HepG2 (cell line): ENCODE measurements around the gene AGPAT2. TPM values are rescaled to one million over a fixed set of nuclear protein-coding genes. Genes with fewer than 3 reads are reported as not detected.

Experiments
- CEBPB ChIP-seq: IDR thresholded peaks from 2 replicates; pipeline ENCODE4 v1.6.1; 2011; ENCODE audit warnings: low read depth, low read length, improper control_type of control experiment, borderline replicate concordance
- DMAP1 ChIP-seq: IDR thresholded peaks from 2 replicates; pipeline ENCODE4 v1.6.1; 2016
- ETV6 ChIP-seq: sonication (generic); formaldehyde crosslinking; conservative IDR thresholded peaks from 2 replicates; pipeline ENCODE4 v1.4.0; 2020; ENCODE audit warnings: missing genetic modification reagents
- FOSL2 ChIP-seq: sonication (generic); formaldehyde crosslinking; IDR thresholded peaks from 2 replicates; pipeline ENCODE4 v1.4.0; 2020; ENCODE audit warnings: missing genetic modification reagents
- HMGA1 ChIP-seq: sonication (generic); formaldehyde crosslinking; conservative IDR thresholded peaks from 2 replicates; pipeline ENCODE4 v1.4.0; 2020; ENCODE audit warnings: missing genetic modification reagents
- IRF1 ChIP-seq: sonication (generic); formaldehyde crosslinking; IDR thresholded peaks from 2 replicates; pipeline ENCODE4 v1.4.0; 2020; ENCODE audit warnings: low read depth, mild to moderate bottlenecking, missing genetic modification reagents
- JARID2 ChIP-seq: sonication (generic); formaldehyde crosslinking; IDR thresholded peaks from 2 replicates; pipeline ENCODE4 v1.8.1; 2023; ENCODE audit warnings: missing genetic modification reagents, inconsistent platforms; ENCODE audit not compliant: insufficient replicate concordance
- NFATC3 ChIP-seq: sonication (generic); formaldehyde crosslinking; IDR thresholded peaks from 2 replicates; pipeline ENCODE4 v1.5.1; 2020; ENCODE audit warnings: mild to moderate bottlenecking, missing genetic modification reagents
- NFYB ChIP-seq: sonication (generic); formaldehyde crosslinking; IDR thresholded peaks from 2 replicates; pipeline ENCODE4 v1.4.0; 2020; ENCODE audit warnings: missing genetic modification reagents
- PAX8 ChIP-seq: sonication (generic); formaldehyde crosslinking; IDR thresholded peaks from 2 replicates; pipeline ENCODE4 v1.8.0; 2022; ENCODE audit warnings: mild to moderate bottlenecking, missing genetic modification reagents, borderline replicate concordance
- RARA ChIP-seq: IDR thresholded peaks from 2 replicates; pipeline ENCODE4 v1.6.1; 2016; ENCODE audit warnings: missing genetic modification reagents, missing compliant biosample characterization
- SRY ChIP-seq: sonication (generic); formaldehyde crosslinking; IDR thresholded peaks from 2 replicates; pipeline ENCODE4 v1.8.0; 2022; ENCODE audit warnings: mild to moderate bottlenecking, missing genetic modification reagents
- ZBTB1 ChIP-seq: sonication (generic); formaldehyde crosslinking; IDR thresholded peaks from 2 replicates; pipeline ENCODE4 v1.4.0; 2020; ENCODE audit warnings: missing genetic modification reagents, borderline replicate concordance
- ZHX1 ChIP-seq: sonication (generic); formaldehyde crosslinking; IDR thresholded peaks from 2 replicates; pipeline ENCODE4 v1.8.1; 2022; ENCODE audit warnings: low read depth, mild to moderate bottlenecking, missing genetic modification reagents
- ZMYM3 ChIP-seq: sonication (generic); formaldehyde crosslinking; IDR thresholded peaks from 2 replicates; pipeline ENCODE4 v1.5.1; 2020; ENCODE audit warnings: mild to moderate bottlenecking, missing genetic modification reagents
- ZNF10 ChIP-seq: sonication (generic); formaldehyde crosslinking; IDR thresholded peaks from 2 replicates; pipeline ENCODE4 v1.4.0; 2020; ENCODE audit warnings: mild to moderate bottlenecking, low read depth, missing genetic modification reagents, borderline replicate concordance
- ZNF224 ChIP-seq: sonication (generic); formaldehyde crosslinking; IDR thresholded peaks from 2 replicates; pipeline ENCODE4 v1.5.0; 2020; ENCODE audit warnings: mild to moderate bottlenecking, missing genetic modification reagents
- ZNF225 ChIP-seq: sonication (generic); formaldehyde crosslinking; IDR thresholded peaks from 2 replicates; pipeline ENCODE4 v1.4.0; 2020; ENCODE audit warnings: mild to moderate bottlenecking, missing genetic modification reagents
- ZNF264 ChIP-seq: sonication (generic); formaldehyde crosslinking; IDR thresholded peaks from 2 replicates; pipeline ENCODE4 v1.4.0; 2020; ENCODE audit warnings: missing genetic modification reagents
- ZNF790 ChIP-seq: sonication (generic); formaldehyde crosslinking; IDR thresholded peaks from 2 replicates; pipeline ENCODE4 v1.8.0; 2022; ENCODE audit warnings: missing genetic modification reagents, mild to moderate bottlenecking, borderline replicate concordance
- ZNF800 ChIP-seq: sonication (generic); formaldehyde crosslinking; IDR thresholded peaks from 2 replicates; pipeline ENCODE4 v1.4.0; 2020; ENCODE audit warnings: missing genetic modification reagents
- ZNF83 ChIP-seq: sonication (generic); formaldehyde crosslinking; IDR thresholded peaks from 2 replicates; pipeline ENCODE4 v1.4.0; 2020; ENCODE audit warnings: missing genetic modification reagents, mild to moderate bottlenecking, borderline replicate concordance
- ZUFSP ChIP-seq: sonication (generic); formaldehyde crosslinking; IDR thresholded peaks from 2 replicates; pipeline ENCODE4 v1.9.0; 2021; ENCODE audit warnings: missing genetic modification reagents, mild to moderate bottlenecking, borderline replicate concordance
- polyA plus RNA-seq, 8 experiments: library from polyadenylated mRNA; depleted of rRNA in 3 of 8; stranded (reverse) in 7 of 8; unstranded in 1 of 8; fragments of >200 nt; fragmentation: Illumina TruSeq in 4 of 8; extraction: Trizol in 4 of 8; gene quantifications; 2 replicates each; pipeline versions ENCODE4 v1.2.1 to v1.2.3, GENCODE V29; 2011 to 2016; ENCODE audit warnings: low read depth in 4 of 8, missing spikeins in 1 of 8, mixed read lengths in 1 of 8; ENCODE audit not compliant: insufficient read depth in 1 of 8
- total RNA-seq, 5 experiments: library from RNA; depleted of rRNA; stranded (reverse); fragments of >200 nt; fragmentation: Illumina TruSeq; extraction: Trizol; gene quantifications; 2 replicates each; pipeline ENCODE4 v1.2.3, GENCODE V29; 2016; ENCODE audit warnings: low read depth in 1 of 5

The AGPAT2 gene
- total and polyA plus RNA-seq, 2 of the 13 experiments (the other 11 are each of a cell fraction or from before 2014, with no cell fraction given) = 3.9 to 25.8 TPM

- TF ChIP-seq ZHX1 (CRISPR knock-in tag) (peak; percentile 40; the same call in 1 of the 2 replicates), IRF1 (CRISPR knock-in tag) (no peak), ZNF83 (CRISPR knock-in tag) (no peak), RARA (CRISPR knock-in tag) (peak; percentile 99), DMAP1 (CRISPR knock-in tag) (no peak), ETV6 (CRISPR knock-in tag) (no peak), PAX8 (CRISPR knock-in tag) (no peak), ZUFSP (CRISPR knock-in tag) (no peak), SRY (no peak), ZMYM3 (CRISPR knock-in tag) (peak; percentile 100), HMGA1 (CRISPR knock-in tag) (no peak), ZNF225 (no peak), ZNF790 (CRISPR knock-in tag) (peak; percentile 25; the same call in 1 of the 2 replicates), ZNF10 (CRISPR knock-in tag) (no peak), ZNF224 (CRISPR knock-in tag) (no peak), NFATC3 (CRISPR knock-in tag) (no peak), FOSL2 (CRISPR knock-in tag) (peak; percentile 95), ZNF264 (CRISPR knock-in tag) (peak; percentile 79; the same call in 1 of the 2 replicates), CEBPB (no peak), ZNF800 (no peak), NFYB (CRISPR knock-in tag) (no peak; the same call in 1 of the 2 replicates), JARID2 (CRISPR knock-in tag) (no peak), ZBTB1 (CRISPR knock-in tag) (no peak)
These were observed 6.4 kb upstream of the AGPAT2 start (continued) for GRCh38 chr9:136693490-136694162.
